Ascending aorta (tissue), 2 donors: ENCODE data around the gene PRKAR2B. TPM values are rescaled to one million over a fixed set of nuclear protein-coding genes. Genes with fewer than 3 reads are reported as not detected.

Experiments
- DNase-seq, 2 donors: peaks; one replicate each; pipeline ENCODE4 v3.0.0-alpha.2; 2019; ENCODE audit warnings: low spot score in 2 of 2
- H3K27ac ChIP-seq, 2 donors: fragments of 200-600 bp; sonication (generic); one replicate each; pipeline ENCODE4 v1.5.1; 2016 to 2017; ENCODE audit warnings: mild to moderate bottlenecking in 1 of 2
- H3K27me3 ChIP-seq: fragments of 200-600 bp; sonication (generic); one replicate; pipeline ENCODE4 v1.5.1; 2017
- H3K36me3 ChIP-seq, 2 donors: fragments of 200-600 bp; sonication (generic); one replicate each; pipeline ENCODE4 v1.5.1; 2016
- H3K4me1 ChIP-seq, 2 donors: fragments of 200-600 bp; sonication (generic); one replicate each; pipeline ENCODE4 v1.5.1; 2016 to 2017; ENCODE audit warnings: mild to moderate bottlenecking in 1 of 2
- H3K4me3 ChIP-seq, 2 donors: fragments of 200-600 bp; sonication (generic); one replicate each; pipeline ENCODE4 v1.5.1; 2016 to 2017; ENCODE audit warnings: mild to moderate bottlenecking in 1 of 2
- H3K9me3 ChIP-seq, 2 donors: fragments of 200-600 bp; sonication (generic); one replicate each; pipeline ENCODE4 v1.5.1; 2016
- intact Hi-C: fragments of 100-400 bp; cut with DNase I; formaldehyde crosslinking; loops from one replicate; pipeline ENCODE4 v1.15.1; 2023
- total RNA-seq: library from RNA; depleted of rRNA; stranded (reverse); fragments of >200 nt; gene quantifications from one replicate; pipeline ENCODE4 v1.1.0, GENCODE V29; 2016
- TF ChIP-seq, protein P1 (sequence below), 3 experiments: fragments of 200-600 bp in 2 of 3; fragments of 450-650 bp in 1 of 3; sonication (generic) in 2 of 3; IDR thresholded peaks; one replicate each; pipeline ENCODE4 v1.5.1; 2016 to 2019; ENCODE audit warnings: antibody characterized with exemption in 3 of 3, mild to moderate bottlenecking in 1 of 3, moderate library complexity in 1 of 3

The PRKAR2B gene
- total RNA-seq, 1 donor from 2014 or later, result 10.5 TPM

DNA sequence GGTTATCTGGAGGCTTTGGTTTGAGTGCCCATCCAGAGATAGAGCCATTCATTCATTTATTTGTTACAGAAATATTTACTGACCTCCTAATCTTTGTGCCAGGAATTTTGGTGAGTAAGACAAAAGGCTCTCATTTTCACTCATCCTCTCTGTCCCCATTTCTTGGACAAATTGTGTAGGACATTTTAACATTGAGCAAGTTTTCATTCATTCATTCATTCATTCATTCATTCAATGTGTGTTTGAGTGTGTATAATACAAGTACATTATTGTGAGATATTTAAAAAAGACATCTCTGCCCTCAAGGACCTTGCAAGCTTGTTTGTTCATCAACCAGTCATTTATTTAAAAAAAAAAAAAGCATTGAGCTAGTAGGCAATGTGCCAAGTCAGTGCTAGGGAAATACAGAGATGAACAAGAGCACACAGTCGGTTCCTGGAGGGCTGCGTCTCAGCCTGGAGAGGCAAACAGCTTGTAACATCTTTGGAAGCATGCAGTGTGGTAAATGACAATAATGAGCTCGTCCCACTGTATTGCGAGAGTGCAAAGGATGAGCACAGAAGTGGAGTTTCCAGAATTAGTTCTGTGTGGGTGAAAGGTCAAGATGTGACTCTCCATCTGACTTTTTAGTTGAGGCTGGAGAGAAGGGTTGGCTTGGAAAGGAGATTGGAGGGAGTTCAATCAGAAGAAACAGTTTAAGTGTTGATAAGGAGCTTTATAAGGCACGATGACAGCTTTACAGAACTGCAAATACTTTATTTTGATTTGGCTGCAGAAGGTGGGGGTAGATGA is 73.8 kb downstream of the PRKAR2B start:
- TF ChIP-seq, protein P1, sequence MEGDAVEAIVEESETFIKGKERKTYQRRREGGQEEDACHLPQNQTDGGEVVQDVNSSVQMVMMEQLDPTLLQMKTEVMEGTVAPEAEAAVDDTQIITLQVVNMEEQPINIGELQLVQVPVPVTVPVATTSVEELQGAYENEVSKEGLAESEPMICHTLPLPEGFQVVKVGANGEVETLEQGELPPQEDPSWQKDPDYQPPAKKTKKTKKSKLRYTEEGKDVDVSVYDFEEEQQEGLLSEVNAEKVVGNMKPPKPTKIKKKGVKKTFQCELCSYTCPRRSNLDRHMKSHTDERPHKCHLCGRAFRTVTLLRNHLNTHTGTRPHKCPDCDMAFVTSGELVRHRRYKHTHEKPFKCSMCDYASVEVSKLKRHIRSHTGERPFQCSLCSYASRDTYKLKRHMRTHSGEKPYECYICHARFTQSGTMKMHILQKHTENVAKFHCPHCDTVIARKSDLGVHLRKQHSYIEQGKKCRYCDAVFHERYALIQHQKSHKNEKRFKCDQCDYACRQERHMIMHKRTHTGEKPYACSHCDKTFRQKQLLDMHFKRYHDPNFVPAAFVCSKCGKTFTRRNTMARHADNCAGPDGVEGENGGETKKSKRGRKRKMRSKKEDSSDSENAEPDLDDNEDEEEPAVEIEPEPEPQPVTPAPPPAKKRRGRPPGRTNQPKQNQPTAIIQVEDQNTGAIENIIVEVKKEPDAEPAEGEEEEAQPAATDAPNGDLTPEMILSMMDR (IDR thresholded peaks at IDR 0.05), result no peak
- Histone ChIP-seq H3K36me3 (no peaks in the 10 kb centered on the region), H3K4me3 (no peak overlapping the region), H3K27me3 (no peaks in the 10 kb centered on the region), H3K9me3 (no peaks in the 10 kb centered on the region), H3K27ac (no peak overlapping the region), H3K4me1 (no peaks in the 10 kb centered on the region)
- no peak for DNase-seq
- intact Hi-C loops, result no loop called here

DNA sequence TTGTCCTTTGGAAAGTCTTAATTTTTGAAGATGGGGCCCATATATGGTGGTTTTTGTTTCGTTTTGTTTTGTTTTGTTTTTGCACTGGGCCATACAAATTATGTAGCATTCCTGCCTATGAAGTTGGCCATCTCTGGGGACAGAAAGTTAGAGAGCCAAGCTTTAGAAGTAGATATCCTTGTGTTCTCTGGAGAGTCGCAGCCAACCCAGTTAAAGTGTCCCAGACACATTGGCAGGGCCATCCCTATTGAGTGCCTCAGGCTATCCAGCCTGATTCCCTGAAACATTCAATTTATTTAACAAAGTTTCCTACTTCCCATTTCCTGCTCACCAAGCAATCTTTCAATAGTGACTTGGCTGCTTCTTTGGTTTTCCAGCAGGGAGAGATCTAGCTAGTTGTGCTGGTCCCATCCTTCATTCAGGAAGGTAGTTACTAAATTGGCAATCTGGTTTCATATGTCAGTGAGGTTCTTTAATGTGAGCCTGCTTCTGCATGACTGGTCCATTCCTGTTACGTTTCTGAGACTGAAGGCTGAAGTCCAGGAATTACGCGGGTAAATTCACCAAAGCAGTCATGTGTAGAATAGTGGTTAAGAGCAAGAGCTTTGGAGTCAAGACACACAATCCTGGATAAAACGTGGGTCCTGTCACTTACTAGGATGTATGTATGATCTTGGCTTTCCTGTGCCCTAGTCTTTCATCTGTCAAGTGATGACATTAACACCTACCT is 75.0 kb downstream of the PRKAR2B start:
- TF ChIP-seq, protein P1 (IDR thresholded peaks at IDR 0.05), result no peak
- intact Hi-C loops, result no loop called here
- Histone ChIP-seq H3K4me1 (no peaks in the 10 kb centered on the region), H3K9me3 (no peaks in the 10 kb centered on the region), H3K27me3 (no peaks in the 10 kb centered on the region), H3K4me3 (no peak overlapping the region), H3K27ac (no peak overlapping the region), H3K36me3 (no peaks in the 10 kb centered on the region)
- DNase-seq, result no peak

DNA sequence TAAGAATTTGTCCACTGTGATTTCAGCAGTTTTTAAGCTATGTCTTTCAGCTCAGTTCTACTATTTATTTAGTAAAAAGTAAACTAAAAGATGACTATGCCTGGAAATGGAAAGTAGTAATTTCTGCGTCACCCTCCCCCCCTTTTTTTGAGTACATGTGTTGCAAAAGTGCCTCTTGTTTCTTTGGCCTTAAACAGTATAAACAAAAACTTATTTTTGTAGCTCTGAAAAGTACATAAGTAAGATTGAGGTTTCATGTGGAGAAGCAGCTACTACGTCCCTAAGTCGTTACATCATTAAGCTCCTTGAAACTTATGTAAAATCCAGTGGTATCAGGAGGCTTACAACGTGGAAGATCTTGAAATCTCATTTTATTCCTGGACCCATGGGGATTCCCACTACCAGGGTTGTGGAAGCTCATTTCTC is 78.0 kb downstream of the PRKAR2B start:
- H3K27me3 ChIP-seq, result no peaks in the 10 kb centered on the region
- TF ChIP-seq, protein P1 (IDR thresholded peaks at IDR 0.05), result no peak
- H3K4me1 ChIP-seq, result no peaks in the 10 kb centered on the region
- H3K4me3 ChIP-seq, result no peak overlapping the region
- no peak overlapping the region for H3K27ac ChIP-seq
- no peaks in the 10 kb centered on the region for H3K9me3 ChIP-seq
- DNase-seq, result no peak
- no peaks in the 10 kb centered on the region for H3K36me3 ChIP-seq
- intact Hi-C loops, result no loop called here

DNA sequence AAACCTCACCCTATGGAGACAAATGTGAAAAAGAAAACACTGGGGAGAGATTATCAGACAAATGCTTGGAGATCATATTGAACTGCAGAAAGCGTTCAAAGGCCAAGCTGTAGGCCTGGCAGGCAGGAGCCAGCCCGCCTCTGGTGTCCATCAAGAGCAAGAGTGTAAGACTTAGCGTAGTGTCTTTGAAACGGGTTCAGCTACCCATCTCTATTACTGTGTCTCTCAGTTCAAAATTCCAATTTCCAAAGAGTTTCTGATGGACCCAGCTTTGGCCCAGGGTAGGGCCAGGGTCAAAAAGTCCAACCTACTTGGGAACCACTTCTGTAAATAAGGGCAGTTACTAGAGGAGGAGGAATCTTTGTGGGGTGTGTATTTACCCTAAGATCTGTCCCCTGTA is 78.9 kb downstream of the PRKAR2B start:
- H3K4me1 ChIP-seq, result no peaks in the 10 kb centered on the region
- H3K27me3 ChIP-seq, result no peaks in the 10 kb centered on the region
- no peak overlapping the region for H3K4me3 ChIP-seq
- TF ChIP-seq, protein P1 (IDR thresholded peaks at IDR 0.05), result no peak
- DNase-seq, result no peak
- intact Hi-C loops, result no loop called here
- H3K9me3 ChIP-seq, result no peaks in the 10 kb centered on the region
- H3K27ac ChIP-seq, result no peak overlapping the region
- no peaks in the 10 kb centered on the region for H3K36me3 ChIP-seq

DNA sequence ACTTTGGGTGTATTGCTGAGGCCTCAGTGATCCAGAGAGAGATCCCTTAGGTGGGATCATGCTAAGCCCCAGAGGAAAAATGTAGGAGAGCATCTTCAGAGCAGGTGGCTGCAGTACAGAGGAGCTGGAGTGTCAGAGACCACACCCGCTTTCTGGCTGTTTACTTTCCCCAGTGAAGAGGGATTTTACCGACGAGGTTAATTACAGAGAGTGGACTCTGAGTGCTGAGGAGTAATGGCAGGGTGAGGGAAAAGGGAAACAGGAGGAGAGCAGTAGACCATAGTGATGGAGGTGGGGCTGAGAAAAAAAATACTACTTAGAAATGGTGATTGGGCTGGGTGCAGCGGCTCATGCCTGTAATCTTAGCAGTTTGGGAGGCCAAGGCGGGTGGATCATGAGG is 81.0 kb downstream of the PRKAR2B start:
- Histone ChIP-seq H3K36me3 (no peaks in the 10 kb centered on the region), H3K9me3 (no peaks in the 10 kb centered on the region), H3K27ac (no peak overlapping the region), H3K4me3 (no peak overlapping the region), H3K4me1 (no peaks in the 10 kb centered on the region), H3K27me3 (no peaks in the 10 kb centered on the region)
- intact Hi-C loops, result no loop called here
- no peak for DNase-seq
- TF ChIP-seq, protein P1 (IDR thresholded peaks at IDR 0.05), result no peak
